Measurements from ENCODE around the gene LRTM2. TPM values are rescaled to one million over a fixed set of nuclear protein-coding genes. Genes with fewer than 3 reads are reported as not detected.

LRTM2 gene
- total RNA-seq, 2 donors from 2014 or later = not detected

GRCh38 chr12:1845427-1845826, 25.1 kb downstream of the LRTM2 start:
- H3K4me3 ChIP-seq = no peak overlapping the region
- WGBS = 71% methylated on average over 14 of the region's 14 CpGs
- no peaks in the 10 kb centered on the region for H3K9me3 ChIP-seq
- no peak for DNase-seq (ENCODE audit: low spot score)
- intact Hi-C loops (cut with DNase I) = no loop called here
- no peak for TF ChIP-seq POLR2AphosphoS5 (IDR thresholded peaks at IDR 0.05)
- no peak for TF ChIP-seq POLR2A (IDR thresholded peaks at IDR 0.05)
- TF ChIP-seq CTCF (IDR thresholded peaks at IDR 0.05) = no peak
- no peak overlapping the region for H3K27ac ChIP-seq
- no peaks in the 10 kb centered on the region for H3K4me1 ChIP-seq (replicated peaks)
- H3K27me3 ChIP-seq (replicated peaks; ENCODE audit: insufficient read depth) = peaks cover 6% of the 10 kb centered on the region
- no peaks in the 10 kb centered on the region for H3K36me3 ChIP-seq

GRCh38 chr12:1845886-1846285, 25.5 kb downstream of the LRTM2 start:
- H3K27ac ChIP-seq = no peak overlapping the region
- no peak for DNase-seq (ENCODE audit: low spot score)
- H3K4me1 ChIP-seq (replicated peaks) = no peaks in the 10 kb centered on the region
- H3K36me3 ChIP-seq = no peaks in the 10 kb centered on the region
- TF ChIP-seq CTCF (IDR thresholded peaks at IDR 0.05) = no peak
- TF ChIP-seq POLR2AphosphoS5 (IDR thresholded peaks at IDR 0.05) = no peak
- TF ChIP-seq POLR2A (IDR thresholded peaks at IDR 0.05) = no peak
- H3K27me3 ChIP-seq (replicated peaks; ENCODE audit: insufficient read depth) = peaks cover 6% of the 10 kb centered on the region
- 96% methylated on average over 5 of the region's 5 CpGs for WGBS
- H3K9me3 ChIP-seq = no peaks in the 10 kb centered on the region
- H3K4me3 ChIP-seq = no peak overlapping the region
- intact Hi-C loops (cut with DNase I) = no loop called here

GRCh38 chr12:1846421-1847405, 26.3 kb downstream of the LRTM2 start:
- Histone ChIP-seq H3K4me1 (replicated peaks) (no peaks in the 10 kb centered on the region), H3K36me3 (no peaks in the 10 kb centered on the region), H3K9me3 (no peaks in the 10 kb centered on the region), H3K27ac (no peak overlapping the region), H3K27me3 (replicated peaks; ENCODE audit: insufficient read depth) (peaks cover 6% of the 10 kb centered on the region), H3K4me3 (no peak overlapping the region)
- no peak for DNase-seq (ENCODE audit: low spot score)
- WGBS = 91% methylated on average over 23 of the region's 24 CpGs
- no peak for TF ChIP-seq POLR2A (IDR thresholded peaks at IDR 0.05)
- no peak for TF ChIP-seq POLR2AphosphoS5 (IDR thresholded peaks at IDR 0.05)
- no peak for TF ChIP-seq CTCF (IDR thresholded peaks at IDR 0.05)
- intact Hi-C loops (cut with DNase I) = no loop called here

GRCh38 chr12:1847411-1847810, 27.0 kb downstream of the LRTM2 start:
- WGBS = 77% methylated on average over 4 of the region's 4 CpGs

More at GRCh38 chr12:1847411-1847810, 27.0 kb downstream of the LRTM2 start:
- no peak overlapping the region for H3K27ac ChIP-seq
- H3K27me3 ChIP-seq (replicated peaks; ENCODE audit: insufficient read depth) = no peaks in the 10 kb centered on the region
- intact Hi-C loops (cut with DNase I) = no loop called here
- no peaks in the 10 kb centered on the region for H3K4me1 ChIP-seq (replicated peaks)
- TF ChIP-seq POLR2AphosphoS5 (IDR thresholded peaks at IDR 0.05) = no peak
- no peak for TF ChIP-seq POLR2A (IDR thresholded peaks at IDR 0.05)
- TF ChIP-seq CTCF (IDR thresholded peaks at IDR 0.05) = no peak
- H3K9me3 ChIP-seq = no peaks in the 10 kb centered on the region
- no peak for DNase-seq (ENCODE audit: low spot score)
- no peaks in the 10 kb centered on the region for H3K36me3 ChIP-seq
- no peak overlapping the region for H3K4me3 ChIP-seq
